GM12891 (cell line): ENCODE measurements around the gene PCDH9.

Experiments
- POLR2A ChIP-seq: IDR thresholded peaks from 2 replicates; pipeline ENCODE4 v1.6.1; 2011; ENCODE audit warnings: low read depth, low read length, control low read depth
- POLR2AphosphoS5 ChIP-seq: IDR thresholded peaks from 2 replicates; pipeline ENCODE4 v1.6.1; 2011; ENCODE audit warnings: low read depth, low read length, control low read depth

GRCh38 chr13:66751691-66752090 lies 478.4 kb downstream of the PCDH9 start:
- no peak for TF ChIP-seq POLR2AphosphoS5
- TF ChIP-seq POLR2A, result no peak
